HG03095 (cell line): ENCODE results near the gene ASZ1.

Source experiments
- ATAC-seq: cut with Tn5 transposase; IDR thresholded peaks from one replicate; pipeline ENCODE4 v1.9.1; 2021; ENCODE audit warnings: moderate library complexity; ENCODE audit not compliant: unreplicated experiment

The ASZ1 gene

GRCh38 chr7:117347962-117348672 lies 79.2 kb downstream of the ASZ1 start:
- peak; percentile 94 for ATAC-seq

- no peak for ATAC-seq
These were observed 79.8 kb downstream of the ASZ1 start for GRCh38 chr7:117347480-117347879.

GRCh38 chr7:117346161-117346560 lies 81.1 kb downstream of the ASZ1 start:
- no peak for ATAC-seq

GRCh38 chr7:117338020-117338419 lies 89.3 kb downstream of the ASZ1 start:
- ATAC-seq: no peak

GRCh38 chr7:117333168-117333567 lies 94.1 kb downstream of the ASZ1 start:
- no peak for ATAC-seq

GRCh38 chr7:117332031-117332430 lies 95.3 kb downstream of the ASZ1 start:
- no peak for ATAC-seq

GRCh38 chr7:117325836-117326235 lies 101.5 kb downstream of the ASZ1 start:
- no peak for ATAC-seq

- ATAC-seq: no peak
These were observed 102.3 kb downstream of the ASZ1 start for GRCh38 chr7:117324960-117325359.

- ATAC-seq: no peak
These were observed 103.2 kb downstream of the ASZ1 start for GRCh38 chr7:117323851-117324711.

GRCh38 chr7:117323305-117323850 lies 103.9 kb downstream of the ASZ1 start:
- no peak for ATAC-seq

GRCh38 chr7:117322741-117323304 lies 104.5 kb downstream of the ASZ1 start, which contains the start of gene WNT2:
Gene WNT2, minus strand, starts transcription at chr7:117323058. Its CDS starts 69 bp downstream, at chr7:117322989.
- ATAC-seq: no peak

GRCh38 chr7:117320523-117320922 lies 106.8 kb downstream of the ASZ1 start:
- ATAC-seq: no peak

GRCh38 chr7:117319181-117319580 lies 108.1 kb downstream of the ASZ1 start:
- ATAC-seq: no peak

- ATAC-seq: no peak
These were observed 113.7 kb downstream of the ASZ1 start for GRCh38 chr7:117313582-117313981.
